Muscle layer of colon (tissue), 2 donors: Measurements from ENCODE around the gene TNFSF8.

ENCODE experiments used
- H3K27ac ChIP-seq: one replicate; pipeline ENCODE4 v1.7.0; 2013; ENCODE audit warnings: low read depth, mild to moderate bottlenecking, low read length, moderate library complexity
- H3K27me3 ChIP-seq, 2 donors: one replicate each; pipeline ENCODE4 v1.7.0; 2013; ENCODE audit warnings: low read length in 2 of 2, mild to moderate bottlenecking in 2 of 2; ENCODE audit not compliant: insufficient read depth in 2 of 2, control insufficient read depth in 1 of 2
- H3K36me3 ChIP-seq: one replicate; pipeline ENCODE4 v1.7.0; 2013; ENCODE audit warnings: mild to moderate bottlenecking, low read length; ENCODE audit not compliant: insufficient read depth
- H3K4me1 ChIP-seq: one replicate; pipeline ENCODE4 v1.7.0; 2013; ENCODE audit warnings: mild to moderate bottlenecking, low read length; ENCODE audit not compliant: insufficient read depth
- H3K4me3 ChIP-seq, 2 donors: one replicate each; pipeline ENCODE4 v1.7.0; 2013; ENCODE audit warnings: low read length in 2 of 2, low read depth in 1 of 2, mild to moderate bottlenecking in 1 of 2, moderate library complexity in 1 of 2
- H3K9ac ChIP-seq: one replicate; pipeline ENCODE4 v1.7.0; 2013; ENCODE audit warnings: low read length
- H3K9me3 ChIP-seq: one replicate; pipeline ENCODE4 v1.7.0; 2013; ENCODE audit warnings: mild to moderate bottlenecking, low read length
- donor health status: abdominal sarcoma.
- donor health status: Adenocarcinoma of cecum.

Gene TNFSF8

GRCh38 chr9:114900942-114901802, 29.2 kb downstream of the TNFSF8 start:
- no peak overlapping the region for H3K27ac ChIP-seq
- no peaks in the 10 kb centered on the region for H3K27me3 ChIP-seq
- H3K36me3 ChIP-seq: no peaks in the 10 kb centered on the region
- H3K4me3 ChIP-seq: no peak overlapping the region
- no peaks in the 10 kb centered on the region for H3K9me3 ChIP-seq
- H3K4me1 ChIP-seq: no peaks in the 10 kb centered on the region
- no peak overlapping the region for H3K9ac ChIP-seq

GRCh38 chr9:114899995-114900394, 30.4 kb downstream of the TNFSF8 start:
- Histone ChIP-seq H3K4me1 (no peaks in the 10 kb centered on the region), H3K27ac (no peak overlapping the region)

GRCh38 chr9:114899461-114899860, 30.9 kb downstream of the TNFSF8 start:
- Histone ChIP-seq H3K9me3 (no peaks in the 10 kb centered on the region), H3K27me3 (no peaks in the 10 kb centered on the region), H3K4me3 (no peak overlapping the region), H3K36me3 (no peaks in the 10 kb centered on the region), H3K27ac (no peak overlapping the region), H3K4me1 (no peaks in the 10 kb centered on the region), H3K9ac (no peak overlapping the region)

More at GRCh38 chr9:114899995-114900394, 30.4 kb downstream of the TNFSF8 start:
- no peaks in the 10 kb centered on the region for H3K36me3 ChIP-seq
- H3K4me3 ChIP-seq: no peak overlapping the region
- H3K27me3 ChIP-seq: no peaks in the 10 kb centered on the region
- no peak overlapping the region for H3K9ac ChIP-seq
- no peaks in the 10 kb centered on the region for H3K9me3 ChIP-seq

- peaks cover 5% of the 10 kb centered on the region for H3K4me1 ChIP-seq
These were observed 31.6 kb downstream of the TNFSF8 start for GRCh38 chr9:114898741-114899140.

GRCh38 chr9:114897196-114897595, 33.2 kb downstream of the TNFSF8 start:
- Histone ChIP-seq H3K9ac (no peak overlapping the region), H3K36me3 (no peaks in the 10 kb centered on the region), H3K27ac (no peak overlapping the region), H3K27me3 (no peaks in the 10 kb centered on the region), H3K9me3 (no peaks in the 10 kb centered on the region), H3K4me1 (peaks cover 6% of the 10 kb centered on the region), H3K4me3 (no peak overlapping the region)

More at GRCh38 chr9:114898741-114899140, 31.6 kb downstream of the TNFSF8 start:
- H3K9ac ChIP-seq: no peak overlapping the region
- H3K9me3 ChIP-seq: no peaks in the 10 kb centered on the region
- no peak overlapping the region for H3K27ac ChIP-seq
- H3K36me3 ChIP-seq: no peaks in the 10 kb centered on the region
- no peaks in the 10 kb centered on the region for H3K27me3 ChIP-seq
- H3K4me3 ChIP-seq: no peak overlapping the region

GRCh38 chr9:114896344-114896743, 34.0 kb downstream of the TNFSF8 start:
- H3K36me3 ChIP-seq: no peaks in the 10 kb centered on the region
- H3K27me3 ChIP-seq: no peaks in the 10 kb centered on the region
- no peaks in the 10 kb centered on the region for H3K9me3 ChIP-seq
- no peak overlapping the region for H3K9ac ChIP-seq
- H3K4me3 ChIP-seq: no peak overlapping the region
- H3K27ac ChIP-seq: no peak overlapping the region
- peaks cover 6% of the 10 kb centered on the region for H3K4me1 ChIP-seq

- no peaks in the 10 kb centered on the region for H3K27me3 ChIP-seq
- no peaks in the 10 kb centered on the region for H3K36me3 ChIP-seq
- H3K4me1 ChIP-seq: peaks cover 6% of the 10 kb centered on the region
- no peak overlapping the region for H3K27ac ChIP-seq
- H3K4me3 ChIP-seq: no peak overlapping the region
- H3K9me3 ChIP-seq: no peaks in the 10 kb centered on the region
- no peak overlapping the region for H3K9ac ChIP-seq
These were observed 34.8 kb downstream of the TNFSF8 start for GRCh38 chr9:114895521-114895991.

GRCh38 chr9:114894609-114895433, 35.6 kb downstream of the TNFSF8 start:
- peaks cover 6% of the 10 kb centered on the region for H3K4me1 ChIP-seq
- no peaks in the 10 kb centered on the region for H3K9me3 ChIP-seq
- no peak overlapping the region for H3K4me3 ChIP-seq
- H3K36me3 ChIP-seq: no peaks in the 10 kb centered on the region
- no peak overlapping the region for H3K9ac ChIP-seq
- H3K27me3 ChIP-seq: no peaks in the 10 kb centered on the region
- no peak overlapping the region for H3K27ac ChIP-seq

GRCh38 chr9:114894206-114894605, 36.2 kb downstream of the TNFSF8 start:
- Histone ChIP-seq H3K27me3 (no peaks in the 10 kb centered on the region), H3K9ac (no peak overlapping the region), H3K4me3 (no peak overlapping the region), H3K4me1 (peaks cover 6% of the 10 kb centered on the region), H3K27ac (no peak overlapping the region), H3K9me3 (no peaks in the 10 kb centered on the region), H3K36me3 (no peaks in the 10 kb centered on the region)

GRCh38 chr9:114893221-114894010, 37.0 kb downstream of the TNFSF8 start:
- Histone ChIP-seq H3K4me3 (no peak overlapping the region), H3K4me1 (peaks cover 6% of the 10 kb centered on the region), H3K36me3 (no peaks in the 10 kb centered on the region), H3K27me3 (no peaks in the 10 kb centered on the region), H3K9me3 (no peaks in the 10 kb centered on the region), H3K9ac (no peak overlapping the region), H3K27ac (no peak overlapping the region)

GRCh38 chr9:114889802-114890224, 40.6 kb downstream of the TNFSF8 start:
- Histone ChIP-seq H3K27me3 (no peaks in the 10 kb centered on the region), H3K9me3 (no peaks in the 10 kb centered on the region), H3K27ac (no peak overlapping the region), H3K36me3 (no peaks in the 10 kb centered on the region), H3K4me3 (no peak overlapping the region), H3K4me1 (peaks cover 6% of the 10 kb centered on the region), H3K9ac (no peak overlapping the region)
